Stimulated activated CD8-positive, alpha-beta memory T cell treated with anti-CD3 and anti-CD28 coated beads, Interleukin-4, amount 100 ng/mL, for 1 hour (primary cell): ENCODE data around the gene GALNT13.
"Not testable (repeated sequence)": the region's sequence is repeated elsewhere in the genome, so short reads cannot be mapped to it uniquely, and the experiment has no call there.

Source experiments
- DNase-seq, 2 donors: peaks; one replicate each; pipeline ENCODE4 v3.0.0-alpha.2; 2020; ENCODE audit warnings: low read depth in 2 of 2, low spot score in 1 of 2

The GALNT13 gene

DNA sequence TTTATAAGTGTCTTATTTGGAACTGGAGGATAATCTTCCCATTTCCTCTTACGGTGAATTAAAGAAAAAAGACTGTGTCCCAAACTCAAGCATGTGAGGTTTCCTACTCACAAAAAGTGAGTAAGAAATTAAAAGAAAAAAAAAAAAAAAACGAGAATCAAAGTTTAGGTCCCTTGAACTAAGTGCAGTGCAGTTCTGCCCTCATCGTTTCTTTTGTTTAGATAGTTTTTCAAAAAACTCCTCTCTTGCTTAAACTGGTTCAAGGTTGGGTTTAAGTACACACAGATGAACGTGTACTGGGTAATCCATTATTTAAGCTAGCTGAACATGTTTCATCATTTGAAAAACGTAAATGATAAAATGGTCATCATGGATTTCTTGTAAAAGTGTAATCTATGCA, 590.9 kb downstream of the GALNT13 start:
- no peak for DNase-seq

DNA sequence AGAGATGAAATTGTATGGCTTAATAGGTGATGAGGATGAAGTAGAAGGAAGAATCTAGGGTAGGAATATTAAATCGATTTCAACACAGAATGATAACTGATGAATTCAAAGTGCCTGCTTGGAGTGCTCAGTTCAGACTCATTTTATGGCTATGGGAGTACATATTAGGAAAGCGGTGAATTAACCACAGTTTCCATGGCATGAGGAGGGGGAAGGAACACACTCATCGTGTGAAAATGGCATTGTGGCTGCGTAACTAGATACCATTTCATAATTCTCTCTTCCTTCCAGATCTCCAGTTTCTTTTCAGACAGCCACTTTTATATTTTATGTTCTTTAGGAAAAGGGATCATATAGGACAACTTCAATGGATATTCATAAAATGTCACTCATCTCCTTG, 594.5 kb downstream of the GALNT13 start:
- no peak for DNase-seq

DNA sequence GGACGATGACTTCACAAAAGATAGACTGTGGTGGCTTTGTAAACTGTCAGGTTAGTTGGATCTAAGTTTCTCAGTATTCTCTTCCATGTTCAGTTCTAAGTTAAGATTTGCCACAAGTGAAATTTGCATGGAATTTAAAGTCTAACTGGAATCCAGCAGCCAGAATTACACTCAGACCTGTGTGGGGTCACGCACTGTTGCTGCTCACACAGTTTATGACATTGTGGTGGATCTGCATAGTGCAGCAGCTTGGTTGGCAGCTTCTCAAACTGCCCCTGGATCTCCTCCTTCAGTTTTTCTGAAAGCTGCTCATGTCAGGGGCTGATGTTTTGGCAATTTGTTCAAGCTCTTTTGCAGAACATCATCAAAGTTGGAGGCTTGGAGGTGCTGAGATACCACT, 598.7 kb downstream of the GALNT13 start:
- no peak for DNase-seq

- not testable (repeated sequence) for DNase-seq
Measured at GRCh38 chr2:154471492-154471891, 599.8 kb downstream of the GALNT13 start.

GRCh38 chr2:154477319-154477718, 605.6 kb downstream of the GALNT13 start:
- DNase-seq = no peak

DNA sequence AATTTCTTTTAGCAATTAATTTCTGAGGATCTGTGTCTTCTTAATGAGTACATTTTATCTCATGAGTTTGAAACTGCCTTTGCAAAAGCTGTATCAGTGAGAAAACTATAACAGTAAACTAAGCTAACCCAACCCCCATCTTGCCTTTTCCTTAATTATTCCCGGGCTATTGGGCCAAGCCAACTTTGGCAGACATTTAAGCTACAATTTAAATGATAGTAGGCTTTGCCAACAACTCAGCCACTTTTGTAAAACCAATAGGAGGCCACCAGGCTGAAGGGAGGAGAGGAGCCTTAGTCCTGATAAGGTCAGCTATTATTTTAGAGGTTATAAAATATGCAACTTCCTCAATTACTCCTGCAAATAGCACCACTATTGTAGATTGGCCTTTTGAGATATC, 608.8 kb downstream of the GALNT13 start:
- no peak for DNase-seq

DNA sequence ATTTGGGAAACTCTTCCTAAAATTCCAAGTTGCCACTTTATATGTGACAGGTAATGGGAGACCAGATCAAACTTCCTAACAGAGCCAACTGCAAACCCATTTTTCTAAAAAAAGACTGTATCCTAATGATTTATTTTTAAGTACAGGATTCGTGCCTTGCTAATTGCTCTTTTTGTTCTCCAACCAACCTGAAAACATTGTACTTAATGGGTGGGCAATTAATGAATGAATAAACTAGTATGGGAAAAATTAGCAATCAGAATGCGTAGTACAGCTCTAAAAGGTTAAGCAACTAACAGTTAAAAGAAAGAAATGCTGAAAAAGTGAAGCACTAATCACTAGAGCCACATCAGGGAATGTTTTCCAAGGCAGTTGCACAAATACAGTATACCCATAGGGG, 609.6 kb downstream of the GALNT13 start:
- DNase-seq = no peak

GRCh38 chr2:154484338-154485099, 612.8 kb downstream of the GALNT13 start:
- DNase-seq = no peak

GRCh38 chr2:154488801-154489200, 617.1 kb downstream of the GALNT13 start:
- no peak for DNase-seq

DNA sequence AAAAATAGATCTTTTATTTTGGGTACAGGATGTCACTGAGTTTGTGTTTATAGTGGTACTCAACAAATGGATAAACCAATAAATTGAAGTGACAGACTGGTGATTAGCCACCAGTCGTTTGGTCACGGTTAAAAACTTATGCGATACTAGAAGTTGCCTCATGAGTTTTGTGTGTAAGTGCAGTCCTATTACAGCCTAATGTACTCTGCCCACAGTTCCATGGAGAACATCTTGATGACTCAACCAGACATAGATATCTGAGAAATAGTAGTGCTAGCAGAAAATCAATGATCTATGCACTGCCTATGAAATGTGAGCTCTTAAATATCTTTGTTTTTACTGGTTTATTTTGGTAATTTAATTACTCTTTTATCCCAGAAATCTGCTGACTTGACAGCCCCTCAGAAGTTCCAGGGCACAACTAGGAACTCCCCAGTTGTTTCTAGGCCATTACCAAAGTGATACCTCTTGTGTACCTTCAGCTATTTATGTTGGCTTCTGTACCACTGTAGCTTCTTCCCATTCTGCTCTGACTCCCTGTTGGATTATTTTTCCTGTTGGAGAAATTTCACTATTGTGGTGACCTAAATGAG, 617.6 kb downstream of the GALNT13 start:
- DNase-seq = no peak

- no peak for DNase-seq
Measured at GRCh38 chr2:154490530-154490929, 618.8 kb downstream of the GALNT13 start.

- no peak for DNase-seq
Measured at GRCh38 chr2:154495455-154495868, 623.7 kb downstream of the GALNT13 start.

DNA sequence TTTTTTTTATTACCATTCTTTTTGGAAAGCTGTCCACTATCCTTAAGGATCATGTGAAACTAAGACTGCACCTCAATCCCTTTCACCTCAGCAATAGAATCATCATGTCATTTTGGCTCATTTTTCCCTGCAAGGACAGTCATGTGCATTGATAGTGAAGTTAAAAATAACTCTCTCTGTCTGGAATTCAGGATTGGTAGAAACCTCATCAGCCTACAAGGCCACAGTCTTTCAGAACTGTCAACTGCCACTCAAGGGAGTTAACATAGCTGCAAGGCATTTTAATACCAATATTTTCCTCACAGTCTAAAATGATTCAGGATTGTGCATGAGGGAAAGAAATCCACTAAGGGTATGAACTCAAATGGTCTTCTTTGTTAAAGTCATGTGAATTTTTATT, 625.3 kb downstream of the GALNT13 start:
- DNase-seq = no peak
